Activated naive CD4-positive, alpha-beta T cell treated with anti-CD3 and anti-CD28 coated beads, Interleukin-2, amount 10 ng/mL, durations not matched to agents 7 days and 5 days (primary cell): ENCODE data around the gene DDAH2.

Experiments
- CTCF ChIA-PET: fragments of 350-600 bp; sonication (Branson Sonifier 250); formaldehyde crosslinking; loops from one replicate; lab custom pipeline; 2021; ENCODE audit warnings: antibody characterized with exemption; lab: Charles Lee
- DNase-seq: peaks from one replicate; pipeline ENCODE4 v3.0.0-alpha.2; 2020
- H3K27ac Mint-ChIP-seq: one replicate; pipeline ENCODE4 v1.8.0; 2021; ENCODE audit warnings: mild to moderate bottlenecking, moderate library complexity, mixed read lengths
- H3K27me3 Mint-ChIP-seq: one replicate; pipeline ENCODE4 v1.8.0; 2021; ENCODE audit warnings: mild to moderate bottlenecking, mixed read lengths
- H3K36me3 Mint-ChIP-seq: one replicate; pipeline ENCODE4 v1.8.0; 2021; ENCODE audit warnings: mixed read lengths
- H3K4me1 Mint-ChIP-seq: one replicate; pipeline ENCODE4 v1.8.0; 2021; ENCODE audit warnings: mixed read lengths
- H3K4me3 Mint-ChIP-seq: one replicate; pipeline ENCODE4 v1.8.0; 2021; ENCODE audit warnings: mild to moderate bottlenecking, moderate library complexity, mixed read lengths
- H3K9me3 Mint-ChIP-seq: one replicate; pipeline ENCODE4 v1.8.0; 2021; ENCODE audit warnings: mixed read lengths

DDAH2 gene

GRCh38 chr6:31707701-31708100 is 21.4 kb downstream of the DDAH2 start:
- CTCF ChIA-PET: no interaction called here
- H3K4me3 Mint-ChIP-seq: no peak overlapping the region
- H3K9me3 Mint-ChIP-seq: no peaks in the 10 kb centered on the region
- H3K27ac Mint-ChIP-seq: no peak overlapping the region
- H3K4me1 Mint-ChIP-seq: peaks cover 29% of the 10 kb centered on the region
- no peaks in the 10 kb centered on the region for H3K36me3 Mint-ChIP-seq
- peaks cover 45% of the 10 kb centered on the region for H3K27me3 Mint-ChIP-seq
- no peak for DNase-seq

GRCh38 chr6:31706599-31706998 is 22.5 kb downstream of the DDAH2 start, which contains the start of gene LY6G6F:
Gene LY6G6F, plus strand, starts transcription at chr6:31706866. Its CDS starts 41 bp downstream, at chr6:31706907.
- no peak for DNase-seq
- no peak within 1 kb of the TSS for H3K27ac Mint-ChIP-seq
- CTCF ChIA-PET: no interaction called here
- peaks cover 34% of the 10 kb centered on the region for H3K27me3 Mint-ChIP-seq
- no peak within 1 kb of the TSS for H3K4me3 Mint-ChIP-seq
- H3K9me3 Mint-ChIP-seq: no peaks in the 10 kb centered on the region
- H3K4me1 Mint-ChIP-seq: peaks cover 29% of the 10 kb centered on the region
- H3K36me3 Mint-ChIP-seq: peaks cover 4% of the 10 kb centered on the region

GRCh38 chr6:31705931-31706330 is 23.2 kb downstream of the DDAH2 start:
- no peaks in the 10 kb centered on the region for H3K9me3 Mint-ChIP-seq
- peaks cover 29% of the 10 kb centered on the region for H3K4me1 Mint-ChIP-seq
- H3K27me3 Mint-ChIP-seq: peaks cover 29% of the 10 kb centered on the region
- DNase-seq: no peak
- H3K4me3 Mint-ChIP-seq: no peak overlapping the region
- CTCF ChIA-PET: interaction anchor here (0.7 kb wide), 1 partner anchor 28 kb away, joined by 4 read pairs; no protein-coding TSS in a partner anchor
- peaks cover 7% of the 10 kb centered on the region for H3K36me3 Mint-ChIP-seq
- H3K27ac Mint-ChIP-seq: no peak overlapping the region

GRCh38 chr6:31702819-31703716 is 26.0 kb downstream of the DDAH2 start, which contains the start of gene ABHD16A:
Gene ABHD16A, minus strand, starts transcription at chr6:31703324. Its CDS starts 43 bp downstream, at chr6:31703281.
- Mint-ChIP-seq H3K9me3 (no peaks in the 10 kb centered on the region), H3K36me3 (peaks cover 17% of the 10 kb centered on the region), H3K27me3 (peaks cover 19% of the 10 kb centered on the region), H3K4me1 (peaks cover 36% of the 10 kb centered on the region), H3K27ac (peak within 1 kb of the TSS; percentile 98), H3K4me3 (peak within 1 kb of the TSS; percentile 96)
- CTCF ChIA-PET: interaction anchor here (1.4 to 1.7 kb wide), 2 partner anchors 24 to 67 kb away, joined by 5 read pairs; no protein-coding TSS in a partner anchor
- peak; percentile 99 for DNase-seq

- H3K4me1 Mint-ChIP-seq: peaks cover 41% of the 10 kb centered on the region
- peaks cover 13% of the 10 kb centered on the region for H3K27me3 Mint-ChIP-seq
- peak overlapping the region; percentile 96 for H3K4me3 Mint-ChIP-seq
- H3K27ac Mint-ChIP-seq: peak overlapping the region; percentile 98
- CTCF ChIA-PET: interaction anchor here (1.4 to 1.7 kb wide), 2 partner anchors 24 to 67 kb away, joined by 5 read pairs; no protein-coding TSS in a partner anchor
- no peak for DNase-seq
- no peaks in the 10 kb centered on the region for H3K9me3 Mint-ChIP-seq
- peaks cover 22% of the 10 kb centered on the region for H3K36me3 Mint-ChIP-seq
These were observed 26.7 kb downstream of the DDAH2 start for GRCh38 chr6:31702405-31702818.

- CTCF ChIA-PET: interaction anchor here (1.7 kb wide), 1 partner anchor 68 kb away, joined by 5 read pairs; no protein-coding TSS in a partner anchor
- Mint-ChIP-seq H3K9me3 (no peaks in the 10 kb centered on the region), H3K4me3 (peak overlapping the region; percentile 96), H3K27me3 (peaks cover 7% of the 10 kb centered on the region), H3K27ac (peak overlapping the region; percentile 98), H3K4me1 (peaks cover 43% of the 10 kb centered on the region), H3K36me3 (peaks cover 26% of the 10 kb centered on the region)
- peak; percentile 27 for DNase-seq
These were observed 27.3 kb downstream of the DDAH2 start for GRCh38 chr6:31701666-31702404.

GRCh38 chr6:31700740-31701401 is 28.2 kb downstream of the DDAH2 start:
- H3K9me3 Mint-ChIP-seq: no peaks in the 10 kb centered on the region
- H3K36me3 Mint-ChIP-seq: peaks cover 28% of the 10 kb centered on the region
- H3K4me1 Mint-ChIP-seq: peaks cover 43% of the 10 kb centered on the region
- no peak for DNase-seq
- no peaks in the 10 kb centered on the region for H3K27me3 Mint-ChIP-seq
- H3K27ac Mint-ChIP-seq: peak overlapping the region; percentile 22
- CTCF ChIA-PET: no interaction called here
- peak overlapping the region; percentile 96 for H3K4me3 Mint-ChIP-seq

GRCh38 chr6:31697555-31697954 is 31.5 kb downstream of the DDAH2 start:
- peak overlapping the region; percentile 17 for H3K27ac Mint-ChIP-seq
- H3K36me3 Mint-ChIP-seq: peaks cover 43% of the 10 kb centered on the region
- no peak for DNase-seq
- H3K4me1 Mint-ChIP-seq: peaks cover 36% of the 10 kb centered on the region
- H3K9me3 Mint-ChIP-seq: no peaks in the 10 kb centered on the region
- CTCF ChIA-PET: no interaction called here
- no peak overlapping the region for H3K4me3 Mint-ChIP-seq
- no peaks in the 10 kb centered on the region for H3K27me3 Mint-ChIP-seq

- H3K9me3 Mint-ChIP-seq: no peaks in the 10 kb centered on the region
- CTCF ChIA-PET: interaction anchor here (0.6 kb wide), 1 partner anchor 76 kb away, joined by 3 read pairs; no protein-coding TSS in a partner anchor
- H3K27me3 Mint-ChIP-seq: no peaks in the 10 kb centered on the region
- no peak for DNase-seq
- no peak overlapping the region for H3K27ac Mint-ChIP-seq
- peaks cover 44% of the 10 kb centered on the region for H3K36me3 Mint-ChIP-seq
- H3K4me1 Mint-ChIP-seq: peaks cover 13% of the 10 kb centered on the region
- H3K4me3 Mint-ChIP-seq: no peak overlapping the region
These were observed 35.6 kb downstream of the DDAH2 start for GRCh38 chr6:31693535-31693934.

- H3K36me3 Mint-ChIP-seq: peaks cover 43% of the 10 kb centered on the region
- H3K4me3 Mint-ChIP-seq: no peak overlapping the region
- H3K27ac Mint-ChIP-seq: no peak overlapping the region
These were observed 36.2 kb downstream of the DDAH2 start for GRCh38 chr6:31692886-31693285.

GRCh38 chr6:31692353-31692752 is 36.7 kb downstream of the DDAH2 start:
- H3K27me3 Mint-ChIP-seq: no peaks in the 10 kb centered on the region
- no peak for DNase-seq
- H3K36me3 Mint-ChIP-seq: peaks cover 43% of the 10 kb centered on the region
- CTCF ChIA-PET: no interaction called here
- H3K9me3 Mint-ChIP-seq: no peaks in the 10 kb centered on the region
- H3K4me1 Mint-ChIP-seq: peaks cover 6% of the 10 kb centered on the region
- H3K27ac Mint-ChIP-seq: no peak overlapping the region
- H3K4me3 Mint-ChIP-seq: no peak overlapping the region

More at GRCh38 chr6:31692886-31693285, 36.2 kb downstream of the DDAH2 start:
- H3K27me3 Mint-ChIP-seq: no peaks in the 10 kb centered on the region
- CTCF ChIA-PET: no interaction called here
- peaks cover 11% of the 10 kb centered on the region for H3K4me1 Mint-ChIP-seq
- no peaks in the 10 kb centered on the region for H3K9me3 Mint-ChIP-seq
- DNase-seq: no peak

GRCh38 chr6:31691564-31692108 is 37.5 kb downstream of the DDAH2 start:
- Mint-ChIP-seq H3K27ac (no peak overlapping the region), H3K9me3 (no peaks in the 10 kb centered on the region), H3K4me3 (no peak overlapping the region), H3K36me3 (peaks cover 41% of the 10 kb centered on the region), H3K4me1 (peaks cover 4% of the 10 kb centered on the region), H3K27me3 (no peaks in the 10 kb centered on the region)
- CTCF ChIA-PET: interaction anchor here (1.7 kb wide), 1 partner anchor 12 kb away, joined by 3 read pairs; no protein-coding TSS in a partner anchor
- DNase-seq: no peak

- no peak overlapping the region for H3K27ac Mint-ChIP-seq
- H3K9me3 Mint-ChIP-seq: no peaks in the 10 kb centered on the region
- CTCF ChIA-PET: interaction anchor here (1.0 to 2.2 kb wide), 3 partner anchors 11 to 79 kb away, joined by 3 to 8 read pairs (median 3); no protein-coding TSS in a partner anchor
- H3K4me1 Mint-ChIP-seq: peaks cover 4% of the 10 kb centered on the region
- DNase-seq: no peak
- no peaks in the 10 kb centered on the region for H3K27me3 Mint-ChIP-seq
- H3K36me3 Mint-ChIP-seq: peaks cover 43% of the 10 kb centered on the region
- H3K4me3 Mint-ChIP-seq: no peak overlapping the region
These were observed 38.0 kb downstream of the DDAH2 start for GRCh38 chr6:31691078-31691463.
